B cell (primary cell): ENCODE measurements around the gene CCDC106. TPM values are rescaled to one million over a fixed set of nuclear protein-coding genes. Genes with fewer than 3 reads are reported as not detected.

Source experiments
- ATAC-seq: fragments of 200-7000 bp; cut with Tn5 transposase; one replicate; pipeline ENCODE4 v1.10.0; 2021; ENCODE audit warnings: low read depth, mild to moderate bottlenecking, moderate number of reproducible peaks, moderate library complexity
- CTCF ChIA-PET: fragments of 350-600 bp; sonication (Branson Sonifier 250); formaldehyde crosslinking; loops from one replicate; lab custom pipeline; 2021; ENCODE audit warnings: antibody characterized with exemption, inconsistent platforms; lab: Charles Lee
- POLR2A ChIA-PET: fragments of 350-600 bp; sonication (Branson Sonifier 250); formaldehyde crosslinking; loops from one replicate; lab custom pipeline; 2021; ENCODE audit warnings: antibody characterized with exemption; lab: Charles Lee
- DNase-seq: peaks from one replicate; pipeline ENCODE4 v3.0.0; 2013
- H2AFZ ChIP-seq: 2 replicates; pipeline ENCODE4 v1.6.1; 2012; ENCODE audit warnings: mild to moderate bottlenecking, low read depth, low read length; ENCODE audit not compliant: insufficient read depth, poor library complexity, severe bottlenecking
- H3K27ac ChIP-seq, 2 donors: 1 replicate in 1 of 2; 2 replicates in 1 of 2; pipeline ENCODE4 v1.5.1; 2012 to 2013; ENCODE audit warnings: low read length in 2 of 2, mild to moderate bottlenecking in 2 of 2, moderate library complexity in 1 of 2
- H3K27me3 ChIP-seq, 4 experiments: fragments of 200-600 bp in 1 of 4; sonication (generic) in 1 of 4; replicated peaks in 1 of 4; 1 replicate in 2 of 4; 2 replicates in 2 of 4; pipeline versions ENCODE4 v1.6.1 to v1.7.0; 2013 to 2016; ENCODE audit warnings: low read length in 3 of 4, mild to moderate bottlenecking in 2 of 4, mixed read lengths in 1 of 4, moderate library complexity in 1 of 4; ENCODE audit not compliant: insufficient read depth in 4 of 4, control insufficient read depth in 3 of 4; ENCODE audit errors: control extremely low read depth in 1 of 4
- H3K36me3 ChIP-seq, 2 experiments: replicated peaks in 1 of 2; 1 replicate in 1 of 2; 2 replicates in 1 of 2; pipeline versions ENCODE4 v1.6.1 to v1.7.1; 2013; ENCODE audit warnings: low read length in 1 of 2; ENCODE audit not compliant: insufficient read depth in 2 of 2, control insufficient read depth in 1 of 2; ENCODE audit errors: control extremely low read depth in 1 of 2, extremely low read depth in 1 of 2
- H3K4me1 ChIP-seq, 2 donors: fragments of 200-600 bp in 1 of 2; sonication (generic) in 1 of 2; 1 replicate in 1 of 2; 2 replicates in 1 of 2; pipeline versions ENCODE4 v1.5.1 to v1.6.1; 2013 to 2017; ENCODE audit warnings: low read length in 2 of 2; ENCODE audit not compliant: control insufficient read depth in 2 of 2, insufficient read depth in 2 of 2
- H3K4me2 ChIP-seq: replicated peaks from 2 replicates; pipeline ENCODE3; 2012; ENCODE audit warnings: mild to moderate bottlenecking, low read depth, low read length; ENCODE audit not compliant: poor library complexity, severe bottlenecking
- H3K4me3 ChIP-seq, 5 experiments: fragments of 200-600 bp in 1 of 5; sonication (generic) in 1 of 5; 1 replicate in 3 of 5; 2 replicates in 2 of 5; pipeline versions ENCODE4 v1.5.1 to v1.7.0; 2011 to 2016; ENCODE audit warnings: low read length in 4 of 5, mild to moderate bottlenecking in 4 of 5, low read depth in 2 of 5, control low read depth in 1 of 5, moderate library complexity in 1 of 5; ENCODE audit not compliant: insufficient read depth in 1 of 5; ENCODE audit errors: control extremely low read depth in 1 of 5, extremely low read depth in 1 of 5
- H3K79me2 ChIP-seq: fragments of 200-600 bp; sonication (generic); one replicate; pipeline ENCODE4 v1.6.0; 2016; ENCODE audit warnings: low read length; ENCODE audit not compliant: control insufficient read depth, insufficient read depth
- H3K9ac ChIP-seq: fragments of 200-600 bp; sonication (generic); 2 replicates; pipeline ENCODE4 v1.6.1; 2017; ENCODE audit warnings: mild to moderate bottlenecking, low read length, moderate library complexity
- H3K9me3 ChIP-seq, 3 donors: one replicate each; pipeline versions ENCODE4 v1.6.1 to v1.7.1; 2013; ENCODE audit warnings: low read length in 2 of 3; ENCODE audit not compliant: control insufficient read depth in 2 of 3, insufficient read depth in 1 of 3; ENCODE audit errors: control extremely low read depth in 1 of 3
- H4K20me1 ChIP-seq: 2 replicates; pipeline ENCODE4 v1.6.0; 2012; ENCODE audit warnings: mild to moderate bottlenecking, low read length; ENCODE audit not compliant: insufficient read depth, control insufficient read depth, poor library complexity, severe bottlenecking
- H3K27ac Mint-ChIP-seq: one replicate; pipeline ENCODE4 v1.8.0; 2021; ENCODE audit warnings: mixed read lengths
- H3K27me3 Mint-ChIP-seq: one replicate; pipeline ENCODE4 v1.8.0; 2021; ENCODE audit warnings: mixed read lengths
- H3K4me1 Mint-ChIP-seq: one replicate; pipeline ENCODE4 v1.8.0; 2021; ENCODE audit warnings: mixed read lengths
- H3K4me3 Mint-ChIP-seq: one replicate; pipeline ENCODE4 v1.8.0; 2021; ENCODE audit warnings: mixed read lengths
- H3K9me3 Mint-ChIP-seq: one replicate; pipeline ENCODE4 v1.8.0; 2022; ENCODE audit warnings: mixed read lengths; ENCODE audit not compliant: insufficient read depth
- CTCF ChIP-seq: fragments of 200-600 bp; IDR thresholded peaks from one replicate; pipeline ENCODE4 v1.8.0; 2022; ENCODE audit warnings: antibody characterized with exemption, mild to moderate bottlenecking
- EZH2 ChIP-seq: IDR thresholded peaks from 2 replicates; pipeline ENCODE4 v1.6.1; 2012; ENCODE audit warnings: borderline replicate concordance, low read depth, mild to moderate bottlenecking, moderate library complexity, low read length; ENCODE audit not compliant: insufficient read depth, poor library complexity, severe bottlenecking
- WGBS: methylation state at CpG from one replicate; pipeline ENCODE4 v1.1.5; 2013; ENCODE audit warnings: missing lambda C conversion rate; ENCODE audit not compliant: insufficient coverage; 5-methylcytosine and 5-hydroxymethylcytosine counted together
- intact Hi-C: fragments of 100-400 bp; cut with micrococcal nuclease; formaldehyde crosslinking; loops from one replicate; pipeline ENCODE4 v1.10.0; 2022
- polyA plus RNA-seq: library from polyadenylated mRNA; depleted of rRNA; stranded (reverse); fragments of >200 nt; gene quantifications from 2 replicates; pipeline ENCODE4 v1.2.3, GENCODE V29; 2012
- total RNA-seq, 2 donors: library from RNA; stranded (reverse); fragments of 120-200 nt in 1 of 2; gene quantifications; 1 replicate in 1 of 2; 2 replicates in 1 of 2; pipeline versions ENCODE4 v1.2.3 to v1.2.4, GENCODE V29; 2013 to 2022

CCDC106 gene
- total and polyA plus RNA-seq, 2 donors (not counting 1 experiment from before 2014, with no cell fraction given), result 25.2 to 52.1 TPM

- intact Hi-C loops, result loop anchor here (1.0 to 5.0 kb wide), 5 partner anchors 7 to 235 kb away; partner anchors contain the start of genes EPN1, UBE2S and ZNF865
- WGBS, result under 1% methylated on average over 58 of the region's 65 CpGs
- H3K4me3 Mint-ChIP-seq, result peak overlapping the region; percentile 88
- no peak for TF ChIP-seq EZH2
- TF ChIP-seq CTCF, result no peak
- peak overlapping the region; percentile 98 for H3K27ac Mint-ChIP-seq
- Histone ChIP-seq H3K9ac (peak overlapping the region; percentile 77), H3K4me3 (peak overlapping the region; percentile 19 to 85 (median 78)), H3K4me2 (peak overlapping the region; percentile 96), H3K79me2 (peaks cover 34% of the 10 kb centered on the region), H3K27me3 (no peaks in the 10 kb centered on the region), H3K27ac (peak overlapping the region; percentile 79 to 82), H3K36me3 (peaks cover 0 to 13% of the 10 kb centered on the region in 2 experiments), H4K20me1 (peaks cover 21% of the 10 kb centered on the region), H3K4me1 (peaks cover 32 to 67% of the 10 kb centered on the region in 2 donors), H2AFZ (peak overlapping the region; percentile 53), H3K9me3 (peaks cover 0 to 11% (median 0%) of the 10 kb centered on the region in 3 donors)
- ATAC-seq, result peak; percentile 13
- ChIA-PET CTCF (interaction anchor here (0.8 to 1.9 kb wide), 5 partner anchors 10 to 38 kb away, joined by 3 to 22 read pairs (median 4); partner anchors contain the start of gene U2AF2), POLR2A (interaction anchor here (0.6 to 1.9 kb wide), 11 partner anchors 8 to 384 kb away, joined by 3 to 17 read pairs (median 4); partner anchors contain the start of genes FIZ1, PPP6R1, U2AF2 and ZNF524)
- no peaks in the 10 kb centered on the region for H3K27me3 Mint-ChIP-seq
- DNase-seq, result peak; percentile 69
- H3K9me3 Mint-ChIP-seq, result no peaks in the 10 kb centered on the region
- H3K4me1 Mint-ChIP-seq, result peaks cover 66% of the 10 kb centered on the region
These were observed 5.6 kb upstream of the CCDC106 start for GRCh38 chr19:55642153-55643002.
